CD4-positive, CD25-positive, alpha-beta regulatory T cell (primary cell): ENCODE measurements around the gene ALPL. TPM values are rescaled to one million over a fixed set of nuclear protein-coding genes. Genes with fewer than 3 reads are reported as not detected.

Experiments
- ATAC-seq, 2 donors: fragments of 150-1000 bp; cut with Tn5 transposase; one replicate each; pipeline ENCODE4 v1.10.0; 2021; ENCODE audit warnings: low read depth in 2 of 2, moderate number of reproducible peaks in 2 of 2, moderate library complexity in 1 of 2
- DNase-seq, 3 donors: peaks; one replicate each; pipeline versions ENCODE4 v3.0.0 to v3.0.0-alpha.2; 2012 to 2022; ENCODE audit warnings: mixed read lengths in 1 of 3
- H3K27ac ChIP-seq: one replicate; pipeline ENCODE4 v1.7.0; 2013; ENCODE audit warnings: mild to moderate bottlenecking, low read length; ENCODE audit not compliant: insufficient read depth, poor library complexity, severe bottlenecking
- H3K27me3 ChIP-seq: one replicate; pipeline ENCODE4 v1.7.0; 2013; ENCODE audit warnings: low read length; ENCODE audit not compliant: control insufficient read depth, insufficient read depth
- H3K36me3 ChIP-seq: one replicate; pipeline ENCODE4 v1.7.0; 2013; ENCODE audit warnings: mild to moderate bottlenecking, low read length, moderate library complexity; ENCODE audit not compliant: control insufficient read depth, insufficient read depth
- H3K4me1 ChIP-seq: 2 replicates; pipeline ENCODE4 v1.7.0; 2013; ENCODE audit warnings: mild to moderate bottlenecking, low read length; ENCODE audit not compliant: insufficient read depth, control insufficient read depth, poor library complexity, severe bottlenecking
- H3K4me3 ChIP-seq: one replicate; pipeline ENCODE4 v1.7.0; 2013; ENCODE audit warnings: low read depth, mild to moderate bottlenecking, low read length, moderate library complexity
- H3K9me3 ChIP-seq, 2 experiments: 1 replicate in 1 of 2; 2 replicates in 1 of 2; pipeline ENCODE4 v1.7.0; 2013; ENCODE audit warnings: low read length in 2 of 2, mild to moderate bottlenecking in 1 of 2, moderate library complexity in 1 of 2; ENCODE audit not compliant: control insufficient read depth in 2 of 2
- H3K27ac Mint-ChIP-seq, 3 donors: one replicate each; pipeline ENCODE4 v1.8.0; 2020 to 2022; ENCODE audit warnings: mild to moderate bottlenecking in 3 of 3, mixed read lengths in 3 of 3, moderate library complexity in 2 of 3
- H3K27me3 Mint-ChIP-seq: one replicate; pipeline ENCODE4 v1.8.0; 2022; ENCODE audit warnings: mild to moderate bottlenecking, mixed read lengths
- H3K36me3 Mint-ChIP-seq: one replicate; pipeline ENCODE4 v1.8.0; 2020; ENCODE audit warnings: mixed read lengths
- H3K4me1 Mint-ChIP-seq, 4 donors: one replicate each; pipeline ENCODE4 v1.8.0; 2020 to 2022; ENCODE audit warnings: mixed read lengths in 4 of 4, mild to moderate bottlenecking in 1 of 4
- H3K4me3 Mint-ChIP-seq, 4 donors: one replicate each; pipeline ENCODE4 v1.8.0; 2020 to 2022; ENCODE audit warnings: mild to moderate bottlenecking in 4 of 4, mixed read lengths in 4 of 4, moderate library complexity in 3 of 4
- H3K9me3 Mint-ChIP-seq, 7 donors: one replicate each; pipeline ENCODE4 v1.8.0; 2020 to 2022; ENCODE audit warnings: mixed read lengths in 7 of 7, mild to moderate bottlenecking in 3 of 7, moderate library complexity in 2 of 7
- polyA plus RNA-seq, 4 donors: library from polyadenylated mRNA; unstranded; fragments of 300-500 nt; fragmentation: Illumina TruSeq; gene quantifications; one replicate each; pipeline ENCODE4 v1.2.3, GENCODE V29; 2021
- total RNA-seq: library from RNA; stranded (reverse); gene quantifications from one replicate; pipeline ENCODE4 v1.2.3, GENCODE V29; 2022

Gene ALPL
- total and polyA plus RNA-seq, 5 donors from 2014 or later, result not detected

DNA sequence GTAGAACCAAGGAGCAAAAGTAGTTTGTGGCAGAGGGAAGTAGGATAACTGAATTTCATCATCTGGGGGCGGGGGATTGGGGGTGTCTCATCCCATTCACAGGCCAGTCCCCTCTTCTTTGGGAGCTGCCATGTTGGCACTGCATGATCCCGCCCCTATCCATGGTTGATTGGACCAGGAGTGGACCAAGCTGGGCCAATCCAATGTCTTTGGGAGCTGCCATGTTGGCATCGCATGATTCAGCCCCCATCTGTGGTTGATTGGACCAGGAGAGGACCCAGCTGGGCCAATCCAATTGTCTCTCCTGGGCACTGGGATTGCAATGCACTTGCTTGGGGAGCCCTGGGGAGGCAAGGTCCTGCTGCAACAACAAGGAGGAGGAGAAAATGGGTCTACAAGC, 12.3 kb upstream of the ALPL start:
- ATAC-seq (no peak), DNase-seq (no peak)
- H3K9me3 Mint-ChIP-seq, result peaks cover 0 to 3% (median 0%) of the 10 kb centered on the region in 7 donors
- peaks cover 0 to 5% (median 0%) of the 10 kb centered on the region in 4 donors for H3K4me1 Mint-ChIP-seq
- no peak overlapping the region for H3K4me3 Mint-ChIP-seq
- no peaks in the 10 kb centered on the region for H3K36me3 Mint-ChIP-seq
- Histone ChIP-seq H3K27me3 (peaks cover 2% of the 10 kb centered on the region), H3K27ac (no peak overlapping the region), H3K4me3 (no peak overlapping the region), H3K36me3 (no peaks in the 10 kb centered on the region), H3K9me3 (no peaks in the 10 kb centered on the region), H3K4me1 (no peaks in the 10 kb centered on the region)
- peaks cover 15% of the 10 kb centered on the region for H3K27me3 Mint-ChIP-seq
- no peak overlapping the region for H3K27ac Mint-ChIP-seq

DNA sequence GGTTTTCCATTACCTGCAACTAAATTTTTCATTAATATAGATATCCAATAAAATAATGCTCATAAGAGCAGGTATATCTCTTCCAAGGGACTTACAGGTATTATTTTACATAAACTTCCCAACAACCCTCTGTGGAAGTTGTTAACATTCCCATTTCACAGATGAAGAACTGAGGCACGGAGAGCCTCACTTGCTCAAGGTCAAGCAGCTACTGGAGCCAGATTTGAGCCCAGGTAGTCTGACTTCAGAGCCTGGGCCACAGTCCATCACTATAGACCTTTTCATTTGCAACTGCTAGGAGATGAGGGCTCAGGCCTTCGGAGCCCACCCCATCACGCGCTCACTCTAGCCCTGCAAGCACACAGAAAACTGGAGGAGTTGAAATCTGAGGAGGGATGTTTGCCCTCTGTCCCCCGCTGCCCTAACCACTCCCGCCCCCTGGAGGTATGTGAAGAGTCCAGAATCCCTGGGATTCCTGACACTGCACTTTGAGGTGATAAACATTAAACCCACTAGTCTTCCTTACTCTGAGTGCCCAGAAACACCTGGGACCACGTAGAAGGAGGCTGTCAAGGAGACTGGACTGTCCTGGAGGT, 11.7 kb upstream of the ALPL start:
- no peaks in the 10 kb centered on the region for H3K4me1 ChIP-seq
- peaks cover 0 to 3% (median 0%) of the 10 kb centered on the region in 7 donors for H3K9me3 Mint-ChIP-seq
- H3K27ac ChIP-seq, result no peak overlapping the region
- no peaks in the 10 kb centered on the region for H3K36me3 ChIP-seq
- H3K4me3 ChIP-seq, result no peak overlapping the region
- H3K27ac Mint-ChIP-seq, result no peak overlapping the region
- no peak overlapping the region for H3K4me3 Mint-ChIP-seq
- ATAC-seq (no peak), DNase-seq (no peak)
- H3K9me3 ChIP-seq, result no peaks in the 10 kb centered on the region
- H3K27me3 ChIP-seq, result no peaks in the 10 kb centered on the region
- no peaks in the 10 kb centered on the region for H3K36me3 Mint-ChIP-seq
- peaks cover 0 to 5% (median 0%) of the 10 kb centered on the region in 4 donors for H3K4me1 Mint-ChIP-seq
- peaks cover 15% of the 10 kb centered on the region for H3K27me3 Mint-ChIP-seq

DNA sequence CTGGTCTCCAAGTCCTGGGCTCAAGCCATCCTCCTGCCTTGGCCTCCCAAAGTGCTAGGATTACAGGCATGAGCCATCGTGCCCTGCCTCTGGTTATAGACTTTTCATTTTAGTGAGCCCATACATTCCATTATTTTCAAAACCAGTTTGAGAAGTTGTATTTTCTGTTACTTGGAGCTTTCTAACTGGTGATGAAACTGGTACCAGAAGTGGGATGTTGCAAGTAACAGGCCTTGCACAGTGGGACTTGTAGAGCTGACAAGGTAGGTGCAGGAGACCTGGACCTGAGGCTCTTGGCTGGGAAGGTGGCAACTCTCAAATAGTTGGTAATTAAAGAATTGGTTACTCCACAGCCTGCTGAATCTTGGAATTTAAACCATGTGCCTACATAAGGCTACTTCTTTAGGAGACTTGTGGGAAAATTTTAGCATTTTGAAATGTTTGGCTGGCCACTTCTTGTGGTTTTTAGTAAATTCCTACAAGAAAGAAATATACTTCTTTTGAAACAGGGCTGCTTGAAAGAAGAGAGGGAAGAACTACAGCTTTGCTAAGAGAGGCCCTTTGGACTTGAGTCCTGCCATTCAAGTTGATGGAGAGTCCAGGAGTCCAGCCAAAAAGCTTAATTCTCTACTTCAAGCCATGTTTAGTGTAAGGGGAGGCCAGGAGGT, 9.8 kb upstream of the ALPL start:
- H3K27ac ChIP-seq, result no peak overlapping the region
- ATAC-seq (no peak), DNase-seq (no peak)
- Mint-ChIP-seq H3K27ac (peak overlapping the region in 1 of 3 donors; percentile 16), H3K36me3 (no peaks in the 10 kb centered on the region), H3K9me3 (peaks cover 0 to 3% (median 0%) of the 10 kb centered on the region in 7 donors), H3K4me3 (no peak overlapping the region), H3K4me1 (peaks cover 0 to 5% (median 0%) of the 10 kb centered on the region in 4 donors), H3K27me3 (peaks cover 23% of the 10 kb centered on the region)
- H3K27me3 ChIP-seq, result no peaks in the 10 kb centered on the region
- H3K9me3 ChIP-seq, result no peaks in the 10 kb centered on the region
- H3K36me3 ChIP-seq, result no peaks in the 10 kb centered on the region
- no peak overlapping the region for H3K4me3 ChIP-seq
- H3K4me1 ChIP-seq, result no peaks in the 10 kb centered on the region

DNA sequence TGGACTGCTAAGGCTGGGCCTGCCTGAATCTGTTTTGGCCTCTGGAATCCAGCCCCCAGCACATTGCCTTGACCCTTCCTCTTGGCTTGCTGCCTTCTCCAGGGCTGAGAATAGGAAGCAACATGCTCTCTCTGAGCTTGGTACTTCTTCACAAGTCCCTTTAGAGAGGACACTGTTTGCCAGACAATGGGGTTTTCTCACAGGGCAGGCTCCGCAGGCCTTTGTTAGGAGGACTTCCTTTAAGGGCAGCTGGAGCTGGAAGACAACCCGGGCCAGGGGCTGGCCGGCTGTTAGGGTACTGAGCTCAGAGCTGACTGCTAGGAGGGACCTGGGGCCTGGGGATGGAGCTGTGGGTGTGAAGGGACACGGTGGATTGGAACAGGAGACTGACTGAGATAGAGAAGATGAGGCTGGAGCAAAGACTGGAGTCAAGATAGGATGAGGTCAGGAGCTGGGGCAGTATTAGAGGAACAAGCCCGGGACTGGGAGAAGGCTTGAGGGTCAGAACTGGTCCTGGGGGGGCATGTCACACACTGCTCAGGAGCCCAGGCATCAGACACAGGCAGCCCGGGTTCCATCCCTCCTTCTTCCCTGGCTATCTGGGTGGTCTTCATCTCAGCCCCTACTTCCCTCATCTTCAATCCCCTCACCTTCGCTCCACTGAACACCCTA, 5.4 kb upstream of the ALPL start:
- Histone ChIP-seq H3K36me3 (no peaks in the 10 kb centered on the region), H3K4me1 (peaks cover 4% of the 10 kb centered on the region), H3K27me3 (peaks cover 9% of the 10 kb centered on the region), H3K27ac (no peak overlapping the region), H3K4me3 (no peak overlapping the region), H3K9me3 (no peaks in the 10 kb centered on the region)
- Mint-ChIP-seq H3K27ac (no peak overlapping the region), H3K4me3 (no peak overlapping the region), H3K4me1 (peaks cover 0 to 4% (median 3%) of the 10 kb centered on the region in 4 donors), H3K36me3 (no peaks in the 10 kb centered on the region), H3K27me3 (peaks cover 47% of the 10 kb centered on the region), H3K9me3 (peaks cover 0 to 4% (median 0%) of the 10 kb centered on the region in 7 donors)
- ATAC-seq (no peak), DNase-seq (no peak)

DNA sequence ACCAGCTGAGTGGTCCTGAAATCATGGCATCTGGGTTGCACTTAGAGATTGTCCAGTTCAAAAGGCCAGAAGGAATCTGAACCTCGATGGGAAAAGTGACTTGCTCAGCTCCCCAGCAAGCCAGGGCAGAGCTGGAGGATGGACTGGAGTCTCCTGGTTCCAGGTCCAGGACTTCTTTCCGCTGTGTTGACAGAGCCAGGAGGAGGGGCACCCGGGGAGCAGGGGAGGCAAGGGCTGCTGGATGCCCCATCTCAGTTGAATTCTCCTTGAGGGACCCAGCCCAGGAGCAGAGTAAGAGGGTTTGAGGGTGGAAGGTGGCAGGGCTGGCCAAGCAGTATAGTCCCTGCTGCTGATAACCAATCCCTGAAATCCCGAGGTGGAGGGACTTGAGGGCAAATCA, 2.4 kb upstream of the ALPL start:
- H3K9me3 ChIP-seq, result no peaks in the 10 kb centered on the region
- H3K4me1 Mint-ChIP-seq, result peaks cover 0 to 7% (median 5%) of the 10 kb centered on the region in 4 donors
- H3K27me3 Mint-ChIP-seq, result peaks cover 61% of the 10 kb centered on the region
- H3K27ac Mint-ChIP-seq, result no peak overlapping the region
- H3K36me3 ChIP-seq, result no peaks in the 10 kb centered on the region
- H3K9me3 Mint-ChIP-seq, result peaks cover 0 to 4% (median 0%) of the 10 kb centered on the region in 7 donors
- no peak overlapping the region for H3K4me3 ChIP-seq
- DNase-seq, result no peak
- H3K36me3 Mint-ChIP-seq, result no peaks in the 10 kb centered on the region
- H3K4me3 Mint-ChIP-seq, result no peak overlapping the region
- ATAC-seq, result no peak
- no peak overlapping the region for H3K27ac ChIP-seq
- peaks cover 14% of the 10 kb centered on the region for H3K27me3 ChIP-seq
- H3K4me1 ChIP-seq, result peaks cover 6% of the 10 kb centered on the region

DNA sequence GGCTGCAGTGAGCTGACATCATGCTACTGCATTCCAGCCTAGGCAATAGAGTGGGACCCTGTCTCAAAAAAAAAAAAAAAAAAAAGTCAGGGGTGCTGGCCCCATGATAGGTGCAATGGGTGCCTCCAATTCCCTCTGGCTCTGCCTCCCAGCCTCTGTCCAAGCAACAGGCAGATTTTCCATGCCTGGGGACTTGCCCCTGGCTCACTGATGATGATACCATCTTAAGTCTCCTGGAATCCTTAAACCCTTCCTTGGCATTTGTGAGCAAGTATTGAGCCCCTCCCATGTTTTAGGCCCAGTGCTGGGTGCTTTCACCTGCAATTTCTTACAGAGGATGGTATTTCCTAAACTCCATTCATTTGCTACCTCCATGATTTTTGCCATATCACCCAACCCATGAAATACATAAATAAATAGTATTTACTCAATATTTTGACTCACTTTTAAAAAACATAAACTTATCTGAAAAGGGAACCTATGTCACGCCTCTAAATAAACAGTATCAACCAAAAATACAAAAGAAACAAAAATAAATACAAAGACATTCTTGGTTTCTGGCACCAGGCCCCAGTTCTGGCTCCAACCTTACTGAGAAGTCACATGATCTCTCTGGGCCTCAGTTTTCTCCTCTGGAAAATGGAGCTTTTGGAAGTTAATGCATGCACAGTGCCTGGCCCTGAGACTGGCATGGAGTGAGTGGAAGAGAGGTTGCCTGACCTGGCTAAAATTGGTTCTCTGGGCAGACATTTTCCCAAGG, 1.5 kb upstream of the ALPL start:
- no peaks in the 10 kb centered on the region for H3K36me3 Mint-ChIP-seq
- ATAC-seq (no peak), DNase-seq (no peak)
- no peak overlapping the region for H3K27ac ChIP-seq
- peaks cover 0 to 4% (median 0%) of the 10 kb centered on the region in 7 donors for H3K9me3 Mint-ChIP-seq
- peaks cover 16% of the 10 kb centered on the region for H3K27me3 ChIP-seq
- H3K36me3 ChIP-seq, result no peaks in the 10 kb centered on the region
- no peak overlapping the region for H3K27ac Mint-ChIP-seq
- H3K27me3 Mint-ChIP-seq, result peaks cover 65% of the 10 kb centered on the region
- no peak overlapping the region for H3K4me3 ChIP-seq
- H3K4me1 ChIP-seq, result peaks cover 6% of the 10 kb centered on the region
- no peak overlapping the region for H3K4me3 Mint-ChIP-seq
- H3K4me1 Mint-ChIP-seq, result peaks cover 0 to 7% (median 5%) of the 10 kb centered on the region in 4 donors
- no peaks in the 10 kb centered on the region for H3K9me3 ChIP-seq

DNA sequence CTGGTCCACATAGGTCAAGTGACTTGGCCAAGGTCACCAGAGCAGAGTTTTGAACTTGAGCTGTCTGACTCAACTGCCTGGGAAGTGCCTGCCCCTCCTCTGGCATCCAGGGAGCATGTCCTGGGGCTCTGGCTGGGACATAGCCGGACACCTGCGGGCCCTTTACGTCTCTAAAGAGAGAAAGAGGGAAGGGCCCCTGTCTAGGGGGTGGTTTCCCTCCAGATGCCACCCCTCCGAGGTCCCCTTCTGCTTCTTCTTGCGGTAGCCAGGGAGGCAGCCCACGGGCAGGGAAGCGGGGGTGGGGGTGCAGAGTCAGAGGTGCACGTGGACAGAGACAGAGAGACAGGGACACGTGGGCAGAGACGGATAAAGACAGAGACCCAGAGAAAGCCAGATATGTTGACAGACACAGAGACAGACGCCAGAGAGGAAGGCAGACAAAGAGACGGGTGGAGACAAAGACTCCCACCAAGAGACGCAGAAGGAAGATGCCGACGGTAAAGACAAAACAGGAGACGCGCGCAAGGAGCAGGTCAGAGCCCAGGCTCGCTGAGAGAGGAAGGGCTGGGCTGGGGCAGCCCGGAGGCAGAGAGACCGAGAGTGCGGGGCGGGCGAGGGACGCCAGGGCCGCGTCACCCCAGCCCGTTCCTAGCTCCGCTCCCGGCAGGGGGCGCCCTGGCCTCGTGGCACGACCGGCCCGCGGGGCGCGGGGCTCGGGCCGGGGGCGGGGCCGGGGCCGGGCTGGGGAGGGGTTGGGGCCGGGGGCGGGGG, 458 bp upstream of the ALPL start:
- H3K36me3 ChIP-seq, result no peaks in the 10 kb centered on the region
- Mint-ChIP-seq H3K27me3 (peaks cover 61% of the 10 kb centered on the region), H3K36me3 (no peaks in the 10 kb centered on the region), H3K4me1 (peaks cover 0 to 7% (median 5%) of the 10 kb centered on the region in 4 donors), H3K27ac (peak overlapping the region in 1 of 3 donors; percentile 78), H3K4me3 (peak overlapping the region in 3 of 4 donors; percentile 72 to 83 (median 80)), H3K9me3 (peaks cover 0 to 4% (median 0%) of the 10 kb centered on the region in 7 donors)
- peaks cover 16% of the 10 kb centered on the region for H3K27me3 ChIP-seq
- ATAC-seq (peak; percentile 56 to 65), DNase-seq (peak; percentile 33 to 48 (median 46))
- peaks cover 6% of the 10 kb centered on the region for H3K4me1 ChIP-seq
- H3K4me3 ChIP-seq, result no peak overlapping the region
- H3K9me3 ChIP-seq, result no peaks in the 10 kb centered on the region
- H3K27ac ChIP-seq, result no peak overlapping the region
